Loucy (cell line): ENCODE results near the gene RUVBL2.

Source experiments
- CTCF ChIP-seq: fragments of 200-600 bp; sonication (generic); conservative IDR thresholded peaks from 2 replicates; pipeline ENCODE4 v1.5.1; 2014; ENCODE audit warnings: mild to moderate bottlenecking, antibody characterized with exemption, low read length
- EZH2phosphoT487 ChIP-seq: fragments of 200-600 bp; IDR thresholded peaks from 2 replicates; pipeline ENCODE4 v1.6.1; 2018; ENCODE audit warnings: antibody characterized with exemption, mild to moderate bottlenecking, moderate library complexity, borderline replicate concordance

DNA sequence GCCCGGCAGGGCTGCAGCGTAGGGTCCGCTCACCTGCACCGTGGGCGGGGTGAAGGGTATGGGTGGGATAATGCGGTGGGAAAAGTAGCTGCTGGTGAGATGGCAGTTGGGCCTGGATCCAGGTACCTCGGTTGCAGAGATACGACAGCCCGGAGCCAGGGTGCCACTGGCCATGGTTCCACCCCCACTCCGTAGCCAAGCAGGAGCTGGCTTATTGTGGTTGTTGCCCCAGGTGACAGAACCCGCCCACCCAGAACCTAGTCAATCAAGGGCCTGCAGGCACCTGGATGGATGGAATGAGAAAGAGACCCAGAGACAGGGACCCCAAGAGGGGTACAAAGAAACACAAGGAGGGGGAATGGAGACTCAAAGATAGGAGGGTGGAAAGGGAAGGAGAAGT lies 26.7 kb downstream of the RUVBL2 start:
- TF ChIP-seq CTCF (no peak), EZH2phosphoT487 (no peak)
